Jurkat, Clone E6-1 (cell line): ENCODE data around the gene OR7D2. TPM values are rescaled to one million over a fixed set of nuclear protein-coding genes. Genes with fewer than 3 reads are reported as not detected.

Source experiments
- DNase-seq: peaks from one replicate; pipeline ENCODE4 v3.0.0-alpha.2; 2011; ENCODE audit warnings: low read depth, low spot score
- H3K4me3 ChIP-seq: 2 replicates; pipeline ENCODE4 v1.5.1; 2011; ENCODE audit warnings: mild to moderate bottlenecking, low read length, control low read depth, moderate library complexity
- polyA plus RNA-seq: library from polyadenylated mRNA; unstranded; fragments of >200 nt; gene quantifications from one replicate; pipeline ENCODE4 v1.2.1, GENCODE V29; 2012; ENCODE audit warnings: missing spikeins; ENCODE audit not compliant: insufficient read length, insufficient read depth

The OR7D2 gene
- not detected for polyA plus RNA-seq

DNA sequence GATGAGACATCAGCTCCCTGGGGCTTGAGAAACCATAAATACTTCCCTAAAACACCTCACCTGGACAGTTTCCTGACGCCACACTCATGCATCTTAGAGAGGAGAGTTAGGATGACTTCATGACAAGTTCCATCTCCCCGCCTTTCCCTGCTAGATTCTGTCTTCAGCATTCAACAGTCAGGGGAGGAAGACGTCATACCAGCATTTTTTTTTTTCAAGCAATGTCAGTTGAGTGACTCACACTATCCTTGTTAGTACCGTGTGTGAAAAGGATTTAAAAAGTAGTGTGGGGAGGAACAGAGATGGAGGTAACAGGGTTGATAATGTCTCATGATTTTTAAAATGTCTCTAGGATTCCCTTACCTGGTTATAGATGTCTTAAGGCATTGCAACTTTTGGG, at the start of gene OR7D2:
Gene OR7D2 (plus strand): TSS at position 79 of the 400 bp plus-strand sequence. CDS start 6,803 bp downstream, outside the sequence.
- no peak within 1 kb of the TSS for H3K4me3 ChIP-seq
- DNase-seq, result no peak

DNA sequence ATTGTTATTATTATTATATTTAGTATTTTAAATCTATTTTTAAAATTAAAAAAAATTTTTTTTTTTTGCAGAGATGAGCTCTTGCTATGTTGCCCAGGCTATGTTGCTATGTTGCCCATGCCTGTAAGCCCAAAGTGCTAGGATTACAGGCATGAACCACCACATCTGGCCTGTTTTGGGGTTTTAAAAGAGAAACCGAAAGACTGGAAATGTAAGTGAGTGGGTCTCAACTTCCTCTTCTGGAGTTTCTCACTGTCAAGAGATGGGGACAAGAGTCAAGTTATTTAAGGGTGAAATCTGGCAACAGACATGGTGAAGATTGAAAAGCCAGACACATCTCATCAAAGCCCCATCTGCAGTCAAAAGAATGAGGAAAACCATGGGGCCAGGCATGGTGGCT, 47.8 kb upstream of the OR7D2 start:
- DNase-seq, result peak; percentile 39
- H3K4me3 ChIP-seq, result no peak overlapping the region

DNA sequence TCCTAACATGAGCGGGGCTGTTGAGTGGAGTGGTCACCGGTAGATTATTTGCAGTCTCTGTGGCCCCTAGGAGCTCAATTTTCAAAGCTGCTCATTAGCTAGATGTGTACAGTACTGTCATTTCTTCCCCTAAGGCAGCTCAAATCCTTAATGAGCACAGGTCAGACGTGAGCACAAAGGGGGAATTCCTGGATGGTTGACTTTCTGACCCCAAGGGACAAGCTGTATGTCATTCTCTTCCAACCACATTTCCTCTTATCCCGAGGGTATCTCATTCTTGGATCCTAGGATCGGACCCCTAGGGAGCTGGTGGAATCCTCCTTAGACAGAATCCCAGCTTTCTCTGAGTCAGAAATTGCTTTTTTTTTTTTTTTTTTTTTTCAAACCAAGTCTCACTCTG, 46.4 kb upstream of the OR7D2 start:
- DNase-seq, result no peak

DNA sequence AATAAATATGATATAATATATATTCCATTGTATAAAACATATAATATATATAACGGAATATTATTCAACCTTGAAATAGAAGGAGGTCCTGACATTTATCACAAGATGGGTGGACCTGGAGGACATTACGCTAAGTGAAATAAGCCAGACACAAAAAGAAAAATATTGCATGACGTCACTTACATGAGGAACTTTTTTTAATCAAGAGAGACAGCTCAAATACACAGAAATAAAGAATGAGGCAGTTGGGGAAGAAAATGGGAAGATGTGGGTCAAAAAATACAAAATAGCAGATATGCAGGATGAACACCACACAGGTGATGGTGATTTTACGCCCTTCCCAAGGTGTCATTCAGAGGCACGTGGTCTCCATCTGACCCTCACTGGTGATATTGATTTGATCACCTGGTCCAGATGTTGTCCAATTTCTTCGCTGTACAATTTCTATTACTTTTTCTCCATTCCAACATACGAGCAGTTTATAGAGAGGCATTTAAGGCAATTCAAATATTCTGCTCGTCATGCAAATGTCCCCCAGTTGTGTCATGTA, 39.1 kb upstream of the OR7D2 start:
- H3K4me3 ChIP-seq, result peak overlapping the region; percentile 99
- no peak for DNase-seq

More for the DNA sequence above, 46.4 kb upstream of the OR7D2 start:
- H3K4me3 ChIP-seq, result no peak overlapping the region

DNA sequence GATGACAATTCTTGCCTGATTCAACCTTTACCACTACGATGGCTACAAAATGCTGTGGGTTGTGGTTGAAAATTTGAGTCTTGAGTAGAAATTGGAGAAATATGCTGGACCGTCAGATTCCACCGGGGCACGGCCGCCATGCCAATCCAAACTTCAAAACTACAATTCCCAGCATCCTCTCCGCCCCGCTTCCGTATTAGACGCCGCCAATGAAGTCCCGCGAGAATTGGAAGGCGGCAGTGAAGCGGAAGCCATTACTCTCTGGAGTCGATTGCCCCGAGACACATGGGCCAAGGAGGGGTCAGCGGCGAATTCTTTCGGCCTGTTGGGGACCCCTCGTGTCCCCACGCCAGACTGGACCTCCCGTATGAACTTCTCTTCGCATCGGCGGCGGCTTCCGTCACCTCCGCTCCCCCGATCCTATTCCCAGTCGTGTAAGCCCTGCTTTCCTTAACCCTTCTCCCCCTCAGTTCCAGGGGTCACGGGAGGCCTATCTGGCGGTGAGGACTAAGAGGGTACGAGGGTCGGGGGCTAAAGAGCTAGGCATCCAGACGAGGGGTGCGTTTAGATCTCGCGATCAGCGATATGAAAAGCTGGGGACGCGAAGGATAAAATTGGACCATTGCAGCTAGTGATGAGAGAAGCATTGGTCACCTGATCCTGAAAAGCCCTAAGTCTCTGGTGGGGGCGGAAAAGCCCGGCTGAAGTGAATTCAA, 38.5 kb upstream of the OR7D2 start, which contains the start of gene ZNF317:
Gene ZNF317 (plus strand): TSS at position 239 of the 716 bp plus-strand sequence. CDS start 15,620 bp downstream, outside the sequence.
- DNase-seq, result peak; percentile 85
- H3K4me3 ChIP-seq, result peak within 1 kb of the TSS; percentile 99

DNA sequence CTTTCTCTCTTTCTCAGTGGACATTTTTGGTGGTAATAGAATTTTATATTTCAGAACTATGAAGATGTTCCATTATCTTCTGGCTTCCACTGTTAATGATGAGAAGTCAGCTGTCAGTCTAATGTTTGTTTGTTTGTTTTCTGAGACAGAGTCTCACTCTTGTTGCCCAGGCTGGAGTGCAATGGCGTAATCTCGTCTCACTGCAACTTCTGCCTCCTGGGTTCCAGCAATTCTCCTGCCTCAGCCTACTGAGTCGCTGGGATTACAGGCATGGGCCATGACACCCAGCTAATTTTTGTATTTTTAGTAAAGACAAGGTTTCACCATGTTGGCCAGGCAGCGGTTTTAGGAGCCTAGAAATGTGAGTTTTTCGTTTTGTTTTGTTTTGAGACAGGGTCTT, 33.9 kb upstream of the OR7D2 start:
- no peak overlapping the region for H3K4me3 ChIP-seq
- no peak for DNase-seq

DNA sequence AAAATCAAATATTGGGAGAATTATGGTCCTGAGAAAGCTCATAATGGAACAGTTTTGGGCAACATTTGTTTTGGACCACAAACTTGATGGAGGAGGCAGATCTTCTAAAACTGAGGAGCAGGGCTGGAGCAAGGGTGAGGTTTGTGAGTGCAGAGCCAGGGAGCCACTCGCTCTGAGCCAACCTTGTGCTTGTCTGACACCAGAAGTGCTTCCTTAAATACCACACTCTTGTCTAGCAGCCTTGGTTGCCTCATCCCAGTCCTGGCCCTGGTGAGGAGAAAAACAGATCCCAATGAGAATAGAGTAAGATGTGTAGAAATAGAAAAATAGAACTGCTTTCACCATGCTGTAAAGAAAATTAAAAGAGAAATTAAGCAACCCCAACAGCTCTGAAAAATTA, 31.9 kb upstream of the OR7D2 start:
- no peak for DNase-seq
- H3K4me3 ChIP-seq, result no peak overlapping the region

DNA sequence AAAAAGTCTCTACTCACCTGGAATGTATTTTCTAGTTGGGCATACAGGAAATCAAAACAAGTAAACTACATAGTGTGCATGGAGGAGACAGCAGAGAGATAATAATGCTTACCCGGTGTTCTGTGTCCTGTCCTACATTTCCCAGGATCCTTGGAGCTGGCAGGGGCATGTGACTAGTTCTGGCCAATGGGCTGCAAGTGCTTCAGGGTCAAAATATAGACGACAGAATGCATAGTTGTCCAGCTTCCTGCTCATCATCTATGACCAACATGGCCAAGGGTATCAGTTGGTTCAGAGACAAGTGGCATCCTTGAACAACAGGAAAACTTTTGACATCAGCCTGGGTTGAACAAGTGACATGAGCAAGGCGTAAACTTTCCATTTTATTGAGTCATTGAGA, 30.1 kb upstream of the OR7D2 start:
- no peak overlapping the region for H3K4me3 ChIP-seq
- DNase-seq, result no peak

DNA sequence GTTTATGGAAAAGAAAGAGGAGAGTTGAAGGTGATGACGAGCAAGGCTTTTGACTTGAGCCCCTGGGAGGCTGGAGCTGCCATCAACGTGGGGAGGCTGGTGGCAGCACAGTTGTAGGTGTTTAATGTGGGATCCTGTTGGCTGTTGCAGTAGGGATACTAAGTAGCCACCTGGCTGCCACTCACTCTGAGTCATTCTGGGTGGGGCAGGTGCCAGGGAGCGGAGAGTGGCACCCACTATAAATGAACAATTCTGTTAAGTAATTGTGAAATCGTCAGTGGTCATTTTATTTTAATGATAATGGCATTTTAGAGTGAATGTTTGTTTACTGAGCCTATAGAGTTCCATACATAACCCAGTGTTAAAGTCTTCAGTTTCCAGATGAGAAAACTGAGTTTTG, 28.8 kb upstream of the OR7D2 start:
- no peak for DNase-seq
- no peak overlapping the region for H3K4me3 ChIP-seq

DNA sequence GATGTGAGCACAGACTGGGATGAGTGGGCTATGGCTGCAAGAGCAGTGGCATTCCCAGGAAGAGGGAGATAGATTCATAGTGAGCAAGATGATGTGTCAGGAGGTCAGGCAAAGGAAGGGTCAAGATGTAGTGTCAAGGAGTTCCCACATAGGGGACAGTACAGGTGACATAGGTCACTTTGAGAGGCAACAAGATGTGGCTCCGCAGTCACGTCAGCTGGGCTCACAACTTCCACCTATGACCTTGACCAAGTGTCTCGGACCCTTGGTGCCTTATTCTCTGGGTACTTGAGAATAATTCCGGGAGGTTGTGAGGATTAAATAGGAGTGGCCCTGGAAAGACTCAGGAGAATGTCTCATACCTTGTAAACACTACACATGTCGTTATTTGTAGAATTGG, 28.1 kb upstream of the OR7D2 start:
- DNase-seq, result no peak
- H3K4me3 ChIP-seq, result no peak overlapping the region

DNA sequence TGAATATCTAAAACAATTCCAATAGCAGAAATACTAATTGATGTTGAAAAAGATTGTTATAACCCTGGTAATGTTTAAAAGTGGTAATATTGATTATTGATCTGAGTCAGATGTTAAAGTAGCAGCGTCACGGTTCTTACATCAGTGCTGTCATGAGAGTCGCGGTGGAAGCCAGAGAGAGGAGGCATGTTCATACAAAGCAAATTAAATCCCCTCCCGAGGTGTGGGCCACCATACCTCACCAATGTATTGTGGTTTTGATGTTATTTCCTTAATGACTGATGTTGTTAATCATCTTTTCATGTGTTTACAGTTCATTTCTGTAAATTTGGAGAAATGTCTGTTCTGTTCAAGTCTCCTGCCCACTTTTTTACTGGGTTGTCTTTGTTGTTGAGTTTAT, 27.4 kb upstream of the OR7D2 start:
- H3K4me3 ChIP-seq, result no peak overlapping the region
- DNase-seq, result no peak

DNA sequence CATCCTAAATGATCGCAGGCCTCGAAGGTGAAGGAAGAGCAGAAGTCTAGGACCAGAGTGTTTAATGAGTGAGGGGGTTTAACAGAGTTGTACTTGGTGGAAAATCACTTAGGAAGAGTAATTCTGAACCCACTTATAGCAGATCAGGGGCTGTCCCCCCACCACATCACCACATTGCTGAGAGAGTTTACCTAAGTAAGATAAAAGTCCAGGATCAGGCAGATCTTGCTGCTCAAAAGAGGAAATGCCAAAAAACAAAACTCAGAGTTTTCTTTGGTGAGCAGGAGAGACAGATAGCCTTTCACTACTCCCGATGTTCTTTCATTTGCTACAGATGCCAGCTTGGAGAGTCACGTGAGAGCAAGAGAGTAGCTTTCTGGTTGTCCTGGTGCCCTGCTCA, 23.2 kb upstream of the OR7D2 start:
- no peak overlapping the region for H3K4me3 ChIP-seq
- DNase-seq, result no peak

DNA sequence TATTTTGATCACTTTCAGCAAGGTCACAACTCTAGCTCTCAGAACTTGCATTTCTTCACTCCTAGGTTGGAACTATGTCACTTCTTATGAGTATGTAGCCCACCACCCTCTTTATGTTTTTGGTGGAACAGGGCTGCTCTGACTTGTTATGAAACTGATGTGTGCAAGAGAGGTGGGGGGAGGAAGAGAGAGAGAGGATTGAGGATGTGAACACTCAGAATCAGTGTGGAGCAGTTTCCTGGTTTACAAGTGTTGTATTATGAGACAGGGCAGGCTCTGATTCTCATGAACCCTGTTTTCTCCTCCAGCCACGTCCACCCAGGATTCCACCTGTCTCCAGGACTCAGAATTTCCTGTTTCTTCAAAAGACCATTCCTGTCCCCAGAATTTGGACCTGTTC, 22.5 kb upstream of the OR7D2 start:
- DNase-seq, result no peak

DNA sequence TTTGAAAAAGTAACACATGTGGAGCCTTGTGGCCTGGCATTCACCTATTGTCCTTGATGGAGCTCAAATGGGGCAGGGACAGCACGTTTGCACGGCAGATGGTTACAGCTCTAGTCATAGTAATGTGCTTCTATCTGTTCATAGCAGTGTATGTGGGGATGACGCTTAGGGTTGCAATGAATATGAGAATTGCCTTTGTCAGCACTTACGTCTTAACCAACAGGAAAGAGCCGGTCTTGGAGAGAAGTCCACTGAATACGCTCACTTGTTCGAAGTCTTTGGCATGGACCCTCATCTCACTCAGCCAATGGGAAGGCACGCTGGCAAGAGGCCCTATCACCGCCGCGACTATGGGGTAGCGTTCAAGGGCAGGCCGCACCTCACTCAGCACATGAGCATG, 18.9 kb upstream of the OR7D2 start:
- H3K4me3 ChIP-seq, result no peak overlapping the region
- no peak for DNase-seq

More for the DNA sequence above, 22.5 kb upstream of the OR7D2 start:
- no peak overlapping the region for H3K4me3 ChIP-seq

DNA sequence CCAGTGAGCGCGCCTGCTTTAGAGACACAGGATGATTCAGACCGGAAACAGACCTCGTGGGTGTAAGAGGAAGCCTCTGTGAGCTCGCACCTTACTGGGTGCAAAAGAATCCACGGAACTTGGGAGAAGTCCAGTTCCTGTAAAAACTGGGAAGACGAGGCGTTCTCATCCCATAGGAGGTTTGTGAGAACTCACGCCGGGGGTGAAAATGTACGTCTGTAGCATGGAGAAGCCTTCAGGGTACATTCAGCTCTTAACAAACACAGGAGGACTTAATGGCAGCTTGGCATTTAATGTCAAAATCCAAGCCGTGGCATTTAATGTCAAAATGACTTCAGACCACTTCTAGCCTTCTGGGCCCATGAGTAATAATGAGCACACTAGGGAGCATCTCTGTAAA, 17.4 kb upstream of the OR7D2 start:
- DNase-seq, result no peak
- no peak overlapping the region for H3K4me3 ChIP-seq

DNA sequence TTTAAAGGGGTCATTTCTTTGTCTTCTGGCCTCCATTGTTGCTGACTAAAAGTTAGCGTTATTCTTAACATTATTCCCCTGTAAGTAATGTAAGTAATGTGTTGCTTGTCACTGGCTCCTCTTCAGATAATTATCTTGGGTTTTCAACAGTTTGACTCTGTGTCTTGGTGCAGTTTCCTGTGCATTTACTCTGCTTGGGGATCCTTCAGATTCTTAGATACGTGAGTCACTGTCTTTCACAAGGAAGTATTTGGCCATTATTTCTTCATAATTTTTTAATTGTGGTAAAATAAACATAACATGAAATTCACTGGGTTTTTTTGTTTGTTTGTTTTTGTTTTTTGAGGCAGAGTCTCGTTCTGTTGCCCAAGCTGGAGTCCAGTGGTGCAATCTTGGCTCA, 13.5 kb upstream of the OR7D2 start:
- no peak for DNase-seq
- H3K4me3 ChIP-seq, result no peak overlapping the region

DNA sequence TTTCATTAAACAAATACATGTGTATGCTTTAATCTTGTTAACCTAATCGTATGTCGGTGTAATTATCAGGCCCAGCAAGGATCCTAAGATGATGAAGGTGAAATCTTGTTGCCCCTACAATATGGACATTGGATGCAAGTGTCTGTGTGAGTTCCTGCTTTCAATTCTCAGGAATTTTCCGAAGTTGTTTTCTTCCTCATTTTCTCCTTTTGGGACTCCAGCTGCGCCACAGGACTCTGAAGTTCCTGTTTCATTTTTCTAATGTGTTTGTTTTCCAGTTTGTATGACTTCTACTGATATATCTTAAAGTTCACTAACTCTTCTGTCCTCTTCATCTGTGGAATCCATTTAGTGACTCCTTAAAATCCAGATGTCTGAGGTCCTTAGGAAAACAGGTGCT, 11.9 kb upstream of the OR7D2 start:
- no peak overlapping the region for H3K4me3 ChIP-seq
- no peak for DNase-seq

DNA sequence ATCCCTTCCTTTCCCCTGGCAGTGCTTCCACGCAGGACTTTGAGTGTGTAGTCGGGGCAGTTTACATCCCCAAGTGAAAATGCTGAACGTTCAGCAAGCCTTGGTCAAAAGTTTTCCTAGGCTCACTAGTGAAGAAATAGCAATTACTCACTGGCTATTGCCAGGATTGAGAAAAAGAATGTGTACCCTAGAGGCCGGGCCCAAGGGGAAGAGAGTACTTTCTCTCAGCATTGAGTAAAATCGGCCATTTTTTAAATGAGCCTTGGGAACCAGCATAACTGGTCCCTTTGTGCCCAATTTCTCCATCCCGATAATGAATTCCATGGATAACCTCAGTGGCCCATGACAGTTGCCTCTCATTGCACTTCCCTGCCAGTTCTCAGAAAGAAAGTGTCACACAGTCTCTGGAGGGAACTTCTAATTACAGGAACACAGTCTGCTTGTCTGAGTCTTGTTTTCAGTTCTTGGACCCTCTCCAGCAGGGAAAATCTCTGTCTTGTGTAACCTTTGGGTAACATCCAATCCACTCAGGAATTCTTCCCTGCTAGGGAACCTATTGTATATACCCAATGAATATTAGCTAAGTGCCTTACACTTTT, 7.3 kb upstream of the OR7D2 start:
- no peak for DNase-seq
- no peak overlapping the region for H3K4me3 ChIP-seq

DNA sequence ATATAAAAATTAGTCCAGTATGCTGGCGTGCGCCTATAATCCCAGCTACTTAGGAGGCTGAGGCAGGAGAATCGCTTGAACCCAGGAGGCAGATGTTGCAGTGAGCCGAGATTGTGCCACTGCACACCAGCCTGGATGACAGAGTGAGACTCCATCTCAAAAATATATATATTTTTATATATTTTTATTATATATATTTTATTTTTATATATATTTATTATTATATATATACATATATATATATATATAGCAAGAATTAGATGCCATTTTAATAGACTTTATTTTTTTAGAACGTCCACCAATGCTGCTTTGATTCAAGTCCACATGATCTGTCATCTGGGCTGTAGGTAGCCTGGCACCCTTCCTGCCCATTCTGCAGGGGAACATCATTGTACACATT, 3.5 kb upstream of the OR7D2 start:
- no peak for DNase-seq
- no peak overlapping the region for H3K4me3 ChIP-seq

DNA sequence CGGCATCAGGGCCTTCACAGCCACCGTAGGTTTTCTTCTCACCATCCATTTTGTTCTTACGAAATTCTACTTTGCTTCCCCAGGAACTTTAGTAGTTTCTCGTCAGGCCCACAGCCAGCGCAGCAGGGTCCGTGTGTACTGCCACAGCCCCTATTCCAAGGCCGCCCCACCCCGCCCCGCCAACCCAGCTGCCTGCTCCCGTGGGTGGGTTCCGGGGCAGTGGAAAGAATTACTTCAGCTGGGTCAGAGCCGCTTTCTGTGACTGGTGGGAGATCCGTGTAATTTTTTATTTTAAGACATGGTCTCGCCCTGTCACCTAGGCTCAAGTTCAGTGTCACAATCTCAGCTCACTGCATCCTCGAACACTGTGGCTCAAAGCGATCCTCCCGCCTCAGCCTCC, 4.2 kb downstream of the OR7D2 start:
- no peak overlapping the region for H3K4me3 ChIP-seq
- no peak for DNase-seq

DNA sequence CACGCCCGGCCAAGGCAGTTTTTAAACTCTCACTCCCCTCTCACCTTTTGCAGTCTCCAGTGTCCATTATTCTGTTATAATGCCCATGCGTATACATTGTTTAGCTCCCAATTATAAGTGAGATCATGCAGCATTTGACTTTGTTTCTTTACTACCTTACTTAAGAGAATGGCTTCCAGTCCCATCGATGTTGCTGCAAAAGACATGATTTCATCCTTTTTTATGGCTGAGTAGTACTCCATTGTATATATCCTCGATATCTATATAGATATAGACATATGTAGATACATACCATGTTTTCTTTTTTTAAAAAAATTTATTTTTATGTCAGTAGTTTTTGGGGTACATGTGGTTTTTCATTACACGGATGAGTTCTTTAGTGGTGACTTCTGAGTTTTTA, 8.4 kb downstream of the OR7D2 start:
- no peak overlapping the region for H3K4me3 ChIP-seq
- no peak for DNase-seq
